ENCODE results near the gene ARHGAP24. TPM values are rescaled to one million over a fixed set of nuclear protein-coding genes. Genes with fewer than 3 reads are reported as not detected.

The ARHGAP24 gene
- total RNA-seq, 1 donor from 2014 or later = 10.9 TPM

DNA sequence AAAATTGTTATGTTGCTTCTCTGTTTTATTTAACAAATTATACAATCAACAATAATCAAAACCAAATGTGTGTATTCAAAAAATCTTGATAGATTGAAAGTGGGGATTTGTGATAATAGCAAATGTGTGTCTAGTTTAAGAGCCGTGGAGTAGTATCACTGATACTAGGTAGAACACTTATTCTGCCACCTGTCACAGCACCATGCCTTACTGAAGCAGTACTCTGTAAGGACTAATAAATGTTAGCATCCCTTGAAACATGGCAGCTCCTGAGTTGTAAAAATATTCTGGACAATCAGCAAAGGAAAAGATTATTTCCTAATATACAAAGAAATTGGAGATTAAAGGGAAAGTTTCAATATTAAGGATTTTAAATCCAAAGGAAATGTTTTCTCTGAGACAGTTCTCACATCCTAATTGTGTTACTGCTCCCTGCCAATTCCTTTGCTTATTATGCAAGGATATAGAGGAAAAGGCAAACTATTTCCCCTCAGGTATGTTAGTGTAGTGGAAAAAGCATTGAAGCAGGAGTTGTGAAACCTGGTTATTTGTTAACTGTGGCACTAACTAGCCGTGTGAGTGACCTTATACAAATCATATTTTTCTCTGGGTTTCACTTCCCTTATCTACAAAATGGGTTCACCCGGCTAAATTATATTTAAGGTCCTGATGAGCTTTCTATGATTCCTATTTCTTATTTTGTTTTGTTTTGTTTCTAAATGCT is 303.1 kb downstream of the ARHGAP24 start:
- Mint-ChIP-seq H3K27ac (peak overlapping the region; percentile 11), H3K4me3 (peak overlapping the region; percentile 81), H3K27me3 (no peaks in the 10 kb centered on the region), H3K36me3 (no peaks in the 10 kb centered on the region), H3K4me1 (ENCODE audit: unreplicated experiment) (peaks cover 28% of the 10 kb centered on the region), H3K9me3 (no peaks in the 10 kb centered on the region)
- no peak for DNase-seq (ENCODE audit: extremely low spot score, unreplicated experiment)
- TF ChIP-seq, protein P1, sequence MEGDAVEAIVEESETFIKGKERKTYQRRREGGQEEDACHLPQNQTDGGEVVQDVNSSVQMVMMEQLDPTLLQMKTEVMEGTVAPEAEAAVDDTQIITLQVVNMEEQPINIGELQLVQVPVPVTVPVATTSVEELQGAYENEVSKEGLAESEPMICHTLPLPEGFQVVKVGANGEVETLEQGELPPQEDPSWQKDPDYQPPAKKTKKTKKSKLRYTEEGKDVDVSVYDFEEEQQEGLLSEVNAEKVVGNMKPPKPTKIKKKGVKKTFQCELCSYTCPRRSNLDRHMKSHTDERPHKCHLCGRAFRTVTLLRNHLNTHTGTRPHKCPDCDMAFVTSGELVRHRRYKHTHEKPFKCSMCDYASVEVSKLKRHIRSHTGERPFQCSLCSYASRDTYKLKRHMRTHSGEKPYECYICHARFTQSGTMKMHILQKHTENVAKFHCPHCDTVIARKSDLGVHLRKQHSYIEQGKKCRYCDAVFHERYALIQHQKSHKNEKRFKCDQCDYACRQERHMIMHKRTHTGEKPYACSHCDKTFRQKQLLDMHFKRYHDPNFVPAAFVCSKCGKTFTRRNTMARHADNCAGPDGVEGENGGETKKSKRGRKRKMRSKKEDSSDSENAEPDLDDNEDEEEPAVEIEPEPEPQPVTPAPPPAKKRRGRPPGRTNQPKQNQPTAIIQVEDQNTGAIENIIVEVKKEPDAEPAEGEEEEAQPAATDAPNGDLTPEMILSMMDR (conservative IDR thresholded peaks at IDR 0.05) = no peak

DNA sequence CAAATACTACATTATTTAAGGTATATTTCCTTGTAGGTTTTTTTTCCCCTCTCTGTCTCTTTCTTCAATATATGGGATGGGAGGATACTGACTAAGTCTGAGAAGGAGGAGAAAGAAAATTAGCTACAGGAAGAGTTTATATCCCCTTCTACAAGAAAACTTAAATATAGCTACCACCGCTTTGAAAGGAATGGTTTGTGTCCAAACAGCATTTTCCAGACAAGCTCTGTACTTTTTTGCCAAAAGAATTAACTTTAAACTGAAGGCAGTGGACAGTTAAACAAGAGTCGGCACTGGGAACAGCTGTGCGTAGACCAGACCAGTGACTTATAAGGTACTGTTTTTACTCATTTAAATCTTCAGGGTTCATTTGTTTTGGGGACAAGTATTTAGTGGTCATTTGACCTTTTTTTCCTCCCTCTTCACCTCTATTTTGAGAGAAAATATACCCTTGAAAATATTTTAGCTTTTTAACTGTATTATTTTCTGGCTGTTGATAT is 303.7 kb downstream of the ARHGAP24 start:
- Mint-ChIP-seq H3K4me1 (ENCODE audit: unreplicated experiment) (peaks cover 28% of the 10 kb centered on the region), H3K9me3 (no peaks in the 10 kb centered on the region), H3K36me3 (no peaks in the 10 kb centered on the region), H3K27ac (peak overlapping the region; percentile 41), H3K4me3 (peak overlapping the region; percentile 81), H3K27me3 (no peaks in the 10 kb centered on the region)
- TF ChIP-seq, protein P1 (conservative IDR thresholded peaks at IDR 0.05) = no peak
- no peak for DNase-seq (ENCODE audit: extremely low spot score, unreplicated experiment)

DNA sequence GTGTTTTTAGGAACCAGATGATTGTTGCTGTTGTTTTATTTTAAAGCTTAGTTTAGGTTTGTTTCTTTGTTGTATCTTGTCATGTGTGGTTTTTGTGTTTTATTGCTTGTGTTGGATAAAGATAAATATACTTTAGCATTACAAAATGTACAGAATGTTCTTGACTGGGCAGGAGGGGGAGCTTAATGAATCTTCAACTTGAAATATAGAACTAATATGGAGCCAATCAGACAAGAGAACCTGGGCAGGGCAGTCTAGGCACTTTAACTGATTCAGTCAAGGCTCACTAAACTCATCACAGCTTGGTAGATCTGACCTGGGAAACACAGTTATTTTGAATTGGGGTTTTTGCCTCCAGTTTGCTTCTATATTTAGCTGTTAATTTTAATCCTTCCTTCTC is 304.2 kb downstream of the ARHGAP24 start:
- Mint-ChIP-seq H3K36me3 (no peaks in the 10 kb centered on the region), H3K4me3 (peak overlapping the region; percentile 81), H3K4me1 (ENCODE audit: unreplicated experiment) (peaks cover 32% of the 10 kb centered on the region), H3K27ac (peak overlapping the region; percentile 41), H3K9me3 (no peaks in the 10 kb centered on the region), H3K27me3 (no peaks in the 10 kb centered on the region)
- DNase-seq (ENCODE audit: extremely low spot score, unreplicated experiment) = no peak
- TF ChIP-seq, protein P1 (conservative IDR thresholded peaks at IDR 0.05) = no peak

DNA sequence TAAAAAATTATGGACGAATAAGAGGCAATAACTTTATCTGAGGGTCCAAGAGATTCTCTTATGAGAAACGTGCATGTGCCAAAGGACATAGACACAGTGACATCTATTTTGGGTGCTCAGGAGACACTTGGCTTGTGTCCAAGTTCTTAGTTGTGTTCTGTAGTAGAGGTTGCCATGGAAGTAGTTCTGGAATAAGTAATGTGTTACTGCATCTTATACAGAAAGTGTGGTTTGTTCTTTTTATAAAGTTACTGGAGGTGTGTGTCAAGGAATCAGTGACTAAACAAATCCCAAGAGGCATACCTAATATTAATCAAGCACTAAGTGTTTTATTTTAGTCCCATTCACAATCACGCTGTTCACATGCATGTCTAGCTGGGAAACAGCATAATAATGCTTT is 305.7 kb downstream of the ARHGAP24 start:
- H3K36me3 Mint-ChIP-seq = no peaks in the 10 kb centered on the region

DNA sequence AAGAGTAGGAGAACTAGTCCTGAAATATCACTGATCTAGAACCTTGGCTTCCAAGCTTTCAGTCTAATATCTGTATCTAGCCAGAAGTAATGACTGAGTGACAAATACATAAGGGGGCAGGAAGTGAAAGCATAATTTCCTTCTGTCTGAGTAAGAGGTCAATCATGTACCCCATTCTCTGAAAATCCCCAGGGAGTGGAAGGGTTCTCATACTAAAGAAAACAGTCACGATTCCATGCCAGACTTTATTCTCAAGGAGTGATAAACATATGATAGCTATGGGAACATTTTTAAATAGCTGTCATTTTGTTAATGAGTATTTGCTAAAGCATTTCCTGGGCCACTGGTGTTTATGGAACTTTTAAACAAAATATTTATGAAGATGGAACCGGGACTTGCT is 308.5 kb downstream of the ARHGAP24 start:
- Mint-ChIP-seq H3K4me3 (no peak overlapping the region), H3K36me3 (no peaks in the 10 kb centered on the region), H3K4me1 (ENCODE audit: unreplicated experiment) (peaks cover 19% of the 10 kb centered on the region), H3K27me3 (no peaks in the 10 kb centered on the region), H3K9me3 (no peaks in the 10 kb centered on the region), H3K27ac (no peak overlapping the region)
- DNase-seq (ENCODE audit: extremely low spot score, unreplicated experiment) = no peak
- TF ChIP-seq, protein P1 (conservative IDR thresholded peaks at IDR 0.05) = no peak

More for the DNA sequence above, 305.7 kb downstream of the ARHGAP24 start:
- Mint-ChIP-seq H3K9me3 (no peaks in the 10 kb centered on the region), H3K27me3 (no peaks in the 10 kb centered on the region), H3K4me3 (no peak overlapping the region), H3K4me1 (ENCODE audit: unreplicated experiment) (peaks cover 33% of the 10 kb centered on the region), H3K27ac (no peak overlapping the region)
- TF ChIP-seq, protein P1 (conservative IDR thresholded peaks at IDR 0.05) = no peak
- DNase-seq (ENCODE audit: extremely low spot score, unreplicated experiment) = no peak

Data from type B pancreatic cell (in vitro differentiated cells).